Mucosa of descending colon (tissue), 3 donors: Measurements from ENCODE around the gene PDE4B. TPM values are rescaled to one million over a fixed set of nuclear protein-coding genes. Genes with fewer than 3 reads are reported as not detected.
"Not testable (repeated sequence)": the region's sequence is repeated elsewhere in the genome, so short reads cannot be mapped to it uniquely, and the experiment has no call there.

Experiments used
- ATAC-seq: fragments of 200-7000 bp; cut with Tn5 transposase; one replicate; pipeline ENCODE4 v1.9.1; 2020; ENCODE audit warnings: mild to moderate bottlenecking, moderate library complexity
- DNase-seq, 3 donors: peaks; one replicate each; pipeline ENCODE4 v3.0.0-alpha.2; 2020
- H3K36me3 ChIP-seq: fragments of 200-600 bp; one replicate; pipeline ENCODE4 v1.8.0; 2021; ENCODE audit warnings: low read depth, mild to moderate bottlenecking
- H3K4me1 ChIP-seq: fragments of 200-600 bp; one replicate; pipeline ENCODE4 v1.8.0; 2021; ENCODE audit warnings: low read depth, mild to moderate bottlenecking
- H3K4me3 ChIP-seq: fragments of 200-600 bp; one replicate; pipeline ENCODE4 v1.8.0; 2021; ENCODE audit warnings: mild to moderate bottlenecking
- H3K9me3 ChIP-seq: fragments of 200-600 bp; one replicate; pipeline ENCODE4 v1.8.0; 2021; ENCODE audit warnings: mild to moderate bottlenecking
- intact Hi-C, 2 donors: fragments of 100-400 bp; cut with DNase I in 1 of 2; cut with micrococcal nuclease in 1 of 2; formaldehyde crosslinking; loops; one replicate each; pipeline versions ENCODE4 v1.11.0 to v1.11.1; 2022; cut with DNase I, micrococcal nuclease
- total RNA-seq, 3 donors: library from RNA; stranded (reverse); fragmentation: NEBNext Ultra II Directional in 2 of 3; extraction: Animal tissue kit (Norgen Biotek cat#: 25700) in 2 of 3; gene quantifications; one replicate each; pipeline versions ENCODE4 v1.2.1 to v1.2.4, GENCODE V29; 2021 to 2023
- TF ChIP-seq, protein P1 (sequence below): fragments of 200-600 bp; IDR thresholded peaks from one replicate; pipeline ENCODE4 v1.8.0; 2022; ENCODE audit warnings: antibody characterized with exemption, mild to moderate bottlenecking
- donor health status: DM: no; HTN: no; CAD: no; lungs with moderate emphysema.
- donor health status: DM: no; HTN: no; CAD: no.
- donor health status: DM: no; HTN: yes; CAD: no.

The PDE4B gene
- total RNA-seq, 3 donors from 2014 or later, result 3.4 to 6.6 (median 4.9) TPM

DNA sequence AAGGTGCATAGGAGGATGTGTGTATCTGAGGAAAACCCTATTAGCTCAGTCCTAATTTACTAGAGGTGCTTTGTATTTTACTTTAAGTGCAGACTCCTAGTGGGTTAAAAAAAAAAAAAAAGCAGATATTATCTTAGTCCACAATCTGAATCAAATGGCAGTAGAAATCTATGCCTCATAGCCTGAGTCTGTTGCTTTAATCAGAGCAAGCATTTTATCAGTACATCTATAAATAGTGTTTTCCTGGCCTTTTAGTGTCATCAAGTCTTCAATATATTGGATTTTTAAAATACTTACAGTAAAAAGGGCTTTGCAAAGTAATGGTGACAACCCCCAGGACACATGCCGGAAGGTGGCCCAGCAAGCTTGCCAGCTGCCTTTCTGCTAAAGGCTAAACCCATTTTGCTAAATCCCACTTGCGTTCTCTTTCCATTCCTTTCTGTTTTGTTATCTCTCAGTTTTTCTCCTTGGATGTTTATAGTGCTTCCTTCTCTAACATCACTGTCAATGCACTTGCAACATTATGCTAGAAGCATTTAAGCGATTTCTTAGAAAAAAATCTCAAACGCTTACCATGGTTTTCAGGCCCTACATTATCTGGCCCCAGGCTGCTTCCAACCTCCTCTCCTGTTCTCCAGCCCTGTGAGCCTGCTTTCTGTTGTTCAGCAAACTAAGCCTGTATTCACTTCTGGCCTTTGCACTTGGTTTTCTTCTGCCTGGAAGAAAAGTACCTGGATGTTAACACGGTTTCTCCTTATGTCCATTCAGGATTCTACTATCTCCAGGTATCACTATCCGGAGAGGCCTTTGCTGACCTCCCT is 206.3 kb downstream of the PDE4B start:
- intact Hi-C loops, result no loop called here
- Histone ChIP-seq H3K9me3 (no peaks in the 10 kb centered on the region), H3K4me3 (no peak overlapping the region), H3K36me3 (no peaks in the 10 kb centered on the region), H3K4me1 (no peaks in the 10 kb centered on the region)
- TF ChIP-seq, protein P1, sequence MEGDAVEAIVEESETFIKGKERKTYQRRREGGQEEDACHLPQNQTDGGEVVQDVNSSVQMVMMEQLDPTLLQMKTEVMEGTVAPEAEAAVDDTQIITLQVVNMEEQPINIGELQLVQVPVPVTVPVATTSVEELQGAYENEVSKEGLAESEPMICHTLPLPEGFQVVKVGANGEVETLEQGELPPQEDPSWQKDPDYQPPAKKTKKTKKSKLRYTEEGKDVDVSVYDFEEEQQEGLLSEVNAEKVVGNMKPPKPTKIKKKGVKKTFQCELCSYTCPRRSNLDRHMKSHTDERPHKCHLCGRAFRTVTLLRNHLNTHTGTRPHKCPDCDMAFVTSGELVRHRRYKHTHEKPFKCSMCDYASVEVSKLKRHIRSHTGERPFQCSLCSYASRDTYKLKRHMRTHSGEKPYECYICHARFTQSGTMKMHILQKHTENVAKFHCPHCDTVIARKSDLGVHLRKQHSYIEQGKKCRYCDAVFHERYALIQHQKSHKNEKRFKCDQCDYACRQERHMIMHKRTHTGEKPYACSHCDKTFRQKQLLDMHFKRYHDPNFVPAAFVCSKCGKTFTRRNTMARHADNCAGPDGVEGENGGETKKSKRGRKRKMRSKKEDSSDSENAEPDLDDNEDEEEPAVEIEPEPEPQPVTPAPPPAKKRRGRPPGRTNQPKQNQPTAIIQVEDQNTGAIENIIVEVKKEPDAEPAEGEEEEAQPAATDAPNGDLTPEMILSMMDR, result no peak
- DNase-seq, result no peak
- ATAC-seq, result no peak

DNA sequence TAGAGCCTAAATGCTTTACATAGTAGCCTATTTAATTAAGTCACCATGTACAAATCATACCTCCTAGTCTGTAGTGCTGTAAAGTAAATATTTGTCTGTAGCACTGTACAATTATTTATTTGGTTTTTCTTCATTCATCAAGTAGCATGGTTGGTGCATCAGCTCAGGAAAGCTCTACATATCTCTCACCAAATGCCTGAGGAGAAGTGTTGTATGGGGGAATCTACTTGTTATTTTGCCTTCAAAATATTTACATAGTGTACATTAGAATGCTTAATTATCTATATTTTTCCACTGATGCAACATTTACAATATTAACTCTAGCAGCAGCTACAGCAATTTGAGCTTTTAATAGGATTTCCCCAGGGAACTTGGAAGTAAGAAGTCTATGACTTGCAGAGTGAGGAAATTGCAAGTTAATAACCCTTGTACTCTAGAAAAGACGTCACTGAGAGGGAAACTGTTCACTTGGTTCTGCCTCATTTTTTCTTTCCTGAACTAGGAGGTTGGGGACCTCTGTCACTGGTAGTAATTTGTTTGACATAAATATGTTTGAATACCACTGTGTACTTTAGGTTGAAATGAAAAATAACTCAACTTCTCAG is 207.4 kb downstream of the PDE4B start:
- Histone ChIP-seq H3K4me1 (no peaks in the 10 kb centered on the region), H3K4me3 (no peak overlapping the region), H3K9me3 (no peaks in the 10 kb centered on the region), H3K36me3 (no peaks in the 10 kb centered on the region)
- DNase-seq, result no peak
- intact Hi-C loops, result no loop called here
- TF ChIP-seq, protein P1, result no peak
- no peak for ATAC-seq

DNA sequence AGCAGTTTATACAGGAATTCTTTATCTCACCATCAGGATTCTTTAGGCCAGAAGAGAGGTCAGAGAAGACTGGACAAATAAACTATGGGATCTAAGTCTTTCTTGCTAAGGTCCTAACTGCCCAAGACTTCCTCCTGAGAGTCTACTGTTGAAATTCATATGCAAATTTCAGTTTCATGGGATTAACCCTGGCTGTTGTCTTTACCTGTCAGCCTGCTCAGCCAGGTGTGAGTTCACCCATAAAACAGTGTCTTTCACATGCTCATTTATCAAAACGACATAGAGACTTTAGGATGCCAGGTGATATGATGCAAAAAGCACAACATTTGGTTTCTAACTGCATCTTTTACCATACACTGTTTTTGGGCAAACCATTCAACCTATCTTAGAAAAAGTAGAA is 211.0 kb downstream of the PDE4B start:
- Histone ChIP-seq H3K4me1 (no peaks in the 10 kb centered on the region), H3K9me3 (no peaks in the 10 kb centered on the region), H3K36me3 (no peaks in the 10 kb centered on the region), H3K4me3 (no peak overlapping the region)
- intact Hi-C loops, result no loop called here
- no peak for ATAC-seq
- TF ChIP-seq, protein P1, result no peak
- DNase-seq, result no peak

DNA sequence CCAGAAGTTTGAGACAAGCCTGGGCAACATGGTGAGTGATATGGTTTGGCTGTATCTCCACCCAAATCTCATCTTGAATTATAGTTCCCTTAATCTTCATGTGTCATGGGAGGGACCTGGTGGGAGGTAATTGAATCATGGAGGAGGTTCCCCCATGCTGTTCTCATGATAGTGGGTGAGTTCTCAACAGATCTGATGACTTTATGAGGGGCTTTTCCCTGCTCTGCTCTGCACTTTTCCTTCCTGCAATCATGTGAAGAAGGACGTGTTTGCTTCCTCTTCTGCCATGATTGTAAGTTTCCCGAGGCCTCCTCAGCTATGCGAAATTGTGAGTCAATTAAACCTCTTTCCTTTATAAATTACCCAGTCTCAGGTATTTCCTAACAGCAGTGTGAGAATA is 213.8 kb downstream of the PDE4B start:
- ATAC-seq, H3K4me1 ChIP-seq, H3K36me3 ChIP-seq, H3K9me3 ChIP-seq, intact Hi-C loops, H3K4me3 ChIP-seq, DNase-seq: not testable (repeated sequence)

DNA sequence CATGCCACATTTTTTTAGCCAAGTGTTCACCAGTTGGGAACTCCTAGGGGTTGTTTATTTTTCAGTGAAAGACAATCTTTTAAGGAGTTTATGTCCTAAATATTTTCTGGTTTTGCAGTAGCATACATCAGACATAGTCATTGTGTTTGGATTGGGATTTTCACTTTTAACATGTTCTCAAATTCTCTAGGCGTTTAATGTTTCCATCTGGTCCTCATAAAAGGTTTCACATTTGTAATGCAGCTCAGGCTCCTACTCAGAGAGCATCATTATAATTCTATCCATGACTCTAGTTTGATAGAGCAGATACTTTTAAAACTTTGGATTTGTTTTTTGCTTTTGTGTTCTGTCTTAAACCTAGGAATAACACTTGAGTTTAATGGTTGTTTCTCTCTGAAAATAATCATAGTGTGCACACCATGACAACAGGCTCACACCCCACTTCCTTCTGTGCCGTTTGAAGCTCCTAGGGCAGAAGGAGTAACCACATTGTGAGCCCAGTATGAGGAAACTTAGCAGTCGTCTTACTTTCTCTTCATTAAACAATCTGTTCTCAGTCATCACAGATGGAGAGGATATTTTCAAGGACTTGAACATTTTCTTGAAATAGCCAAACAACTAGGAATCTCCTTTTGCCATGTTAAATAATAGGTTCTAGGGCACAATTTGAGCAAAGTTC is 219.6 kb downstream of the PDE4B start:
- H3K4me1 ChIP-seq, result no peaks in the 10 kb centered on the region
- TF ChIP-seq, protein P1, result no peak

DNA sequence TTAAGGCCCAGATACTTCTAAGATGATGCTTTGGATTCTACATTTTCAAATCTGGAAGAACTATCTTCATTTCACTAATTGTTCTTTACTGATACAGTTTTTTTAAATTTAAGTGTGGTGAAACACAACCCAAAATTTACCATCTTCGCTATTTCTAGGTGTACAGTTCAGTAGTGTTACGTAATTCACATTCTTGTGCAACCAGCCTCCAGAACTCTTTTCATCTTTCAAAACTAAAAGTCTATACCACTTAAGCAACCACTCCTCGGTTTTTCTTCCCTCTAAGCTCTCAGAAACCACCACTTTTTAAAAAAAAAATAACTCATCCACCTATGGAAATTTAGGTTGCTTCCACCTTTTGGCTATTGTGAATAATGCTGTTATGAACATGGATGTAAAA is 220.7 kb downstream of the PDE4B start:
- DNase-seq, result no peak
- TF ChIP-seq, protein P1, result no peak
- Histone ChIP-seq H3K4me3 (no peak overlapping the region), H3K9me3 (no peaks in the 10 kb centered on the region), H3K4me1 (no peaks in the 10 kb centered on the region), H3K36me3 (no peaks in the 10 kb centered on the region)
- no peak for ATAC-seq
- intact Hi-C loops, result no loop called here

More for the DNA sequence above, 219.6 kb downstream of the PDE4B start:
- Histone ChIP-seq H3K36me3 (no peaks in the 10 kb centered on the region), H3K9me3 (no peaks in the 10 kb centered on the region), H3K4me3 (no peak overlapping the region)
- ATAC-seq (no peak), DNase-seq (no peak)
- intact Hi-C loops, result no loop called here
